GM12892 (cell line): ENCODE results near the gene SLC2A9.

Experiments
- DNase-seq: peaks from one replicate; pipeline ENCODE4 v3.0.0; 2011; ENCODE audit not compliant: insufficient read length
- FAIRE-seq: peaks from 2 replicates; lab custom pipeline; 2011; peaks lifted over from hg19 to GRCh38; lab: Jason Lieb, UNC
- POLR2A ChIP-seq: IDR thresholded peaks from 2 replicates; pipeline ENCODE4 v1.6.1; 2011; ENCODE audit warnings: low read depth, low read length, control low read depth
- POLR2AphosphoS5 ChIP-seq: IDR thresholded peaks from 2 replicates; pipeline ENCODE4 v1.6.1; 2011; ENCODE audit warnings: low read depth, low read length, control low read depth
- TAF1 ChIP-seq: IDR thresholded peaks from 2 replicates; pipeline ENCODE4 v1.6.1; 2011; ENCODE audit warnings: low read depth, mild to moderate bottlenecking, control low read depth, low read length, borderline replicate concordance

SLC2A9 gene

DNA sequence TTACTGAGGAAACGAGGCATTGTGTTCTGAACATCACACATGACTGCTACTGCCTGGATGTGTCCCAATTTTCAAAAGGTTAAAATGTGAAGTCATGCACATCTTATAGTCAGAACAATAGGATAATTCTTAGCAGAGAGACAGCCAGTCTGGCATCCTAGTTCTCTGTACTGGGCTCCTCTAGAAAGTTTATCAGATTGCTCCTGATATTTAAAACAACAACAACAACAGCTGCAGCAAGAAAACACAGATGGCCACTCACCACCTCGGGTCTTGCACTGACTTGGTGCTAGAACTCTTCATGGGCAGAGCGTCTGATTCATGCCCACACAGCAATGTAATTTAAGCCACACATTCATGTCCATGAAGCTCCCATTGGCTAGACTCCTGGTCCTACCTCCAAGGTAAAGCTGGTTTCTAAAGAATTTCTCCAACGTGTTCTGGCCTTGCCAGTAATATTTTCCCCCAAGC, 33.3 kb upstream of the SLC2A9 start:
- no peak for TF ChIP-seq TAF1
- TF ChIP-seq POLR2AphosphoS5, result no peak
- no peak for TF ChIP-seq POLR2A
- DNase-seq (no peak), FAIRE-seq (no peak)

DNA sequence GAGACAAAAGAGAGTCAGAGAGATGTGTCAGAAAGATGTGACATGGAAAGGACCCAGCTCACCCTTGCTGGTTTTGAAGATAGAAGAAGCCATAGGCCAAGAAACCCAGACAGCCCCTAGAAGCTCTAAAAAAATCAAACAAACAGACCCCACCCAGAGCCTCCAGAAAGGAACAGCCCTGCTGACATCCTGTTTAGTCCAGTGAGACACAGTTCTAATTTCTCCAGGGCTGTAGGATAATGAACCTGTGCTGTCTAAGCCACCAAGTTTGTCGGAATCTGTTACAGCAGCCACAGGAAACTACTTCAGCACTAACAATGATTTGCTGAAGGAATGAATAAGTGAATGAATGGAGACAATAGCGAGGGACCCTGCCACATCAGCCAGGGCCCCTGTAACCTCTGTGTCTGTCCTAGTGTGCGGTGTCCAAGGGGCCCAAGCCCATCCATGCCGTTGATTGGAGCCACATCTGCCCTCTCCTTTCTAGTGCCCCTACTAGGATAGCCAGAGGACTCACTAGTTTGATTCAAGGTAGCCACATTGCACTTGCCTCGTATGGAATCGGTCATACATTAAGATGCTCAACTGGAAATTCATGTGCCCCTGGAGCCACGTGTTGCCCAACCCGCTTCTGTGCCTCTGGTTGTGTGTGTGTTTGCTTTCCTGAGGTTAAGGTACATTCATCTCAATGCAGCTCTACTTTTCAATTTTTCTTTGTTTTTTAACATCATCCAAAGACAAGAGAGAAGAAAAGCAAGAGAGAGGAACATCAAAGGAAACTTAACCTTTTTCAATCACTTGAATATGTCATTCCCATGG, 32.5 kb upstream of the SLC2A9 start:
- FAIRE-seq (no peak), DNase-seq (no peak)
- TF ChIP-seq POLR2AphosphoS5 (no peak), POLR2A (no peak)

- no peak for DNase-seq
- TF ChIP-seq TAF1 (no peak), POLR2AphosphoS5 (no peak), POLR2A (no peak)
- FAIRE-seq, result no peak
Observed at GRCh38 chr4:10051517-10052135, 30.3 kb upstream of the SLC2A9 start.

DNA sequence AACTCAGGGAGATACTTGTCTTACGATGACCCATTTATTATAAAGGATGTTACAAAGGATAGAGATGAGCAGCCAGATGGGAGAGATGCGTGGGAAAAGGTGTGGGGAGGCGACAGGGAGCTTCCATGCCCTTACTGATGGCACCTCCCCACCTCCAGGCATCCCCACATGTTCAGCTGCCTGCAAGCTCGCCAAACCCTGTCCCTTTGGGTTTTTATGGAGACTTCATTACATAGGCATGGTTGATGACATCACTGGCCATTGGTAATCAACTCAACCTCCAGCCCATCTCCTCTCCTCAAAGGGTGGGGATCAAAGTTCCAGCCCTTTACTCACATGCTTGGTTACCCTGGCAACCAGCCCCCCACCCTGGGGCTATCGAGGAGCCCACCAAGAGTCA, 29.4 kb upstream of the SLC2A9 start:
- FAIRE-seq (no peak), DNase-seq (no peak)
- TF ChIP-seq POLR2A (no peak), POLR2AphosphoS5 (no peak), TAF1 (no peak)

GRCh38 chr4:10050261-10050661, 29.0 kb upstream of the SLC2A9 start:
- no peak for DNase-seq
- TF ChIP-seq POLR2A, result no peak
- TF ChIP-seq TAF1, result no peak
- no peak for TF ChIP-seq POLR2AphosphoS5
- FAIRE-seq, result no peak

GRCh38 chr4:10048941-10049697, 27.8 kb upstream of the SLC2A9 start:
- no peak for FAIRE-seq
- TF ChIP-seq TAF1 (no peak), POLR2AphosphoS5 (no peak), POLR2A (no peak)
- no peak for DNase-seq

DNA sequence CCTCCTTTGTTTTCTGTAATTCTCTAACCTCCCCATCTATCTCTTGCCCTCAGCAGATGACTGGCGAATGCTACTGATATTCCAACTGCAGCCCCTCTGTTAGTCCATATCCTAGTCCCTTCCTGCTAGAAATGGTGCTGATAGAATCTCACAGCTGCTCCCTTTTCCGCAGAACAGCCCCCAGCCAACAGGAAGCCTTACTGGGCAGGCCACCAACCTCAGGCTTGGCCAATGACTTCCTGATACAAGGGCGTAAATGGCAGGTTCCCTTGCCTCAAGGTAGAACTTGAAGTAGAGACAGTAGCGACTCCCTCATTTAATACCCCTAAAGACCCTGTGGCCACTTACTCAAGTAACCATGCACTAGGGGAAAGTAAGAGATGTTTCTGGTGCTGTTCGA, 26.7 kb upstream of the SLC2A9 start:
- no peak for DNase-seq
- no peak for TF ChIP-seq POLR2AphosphoS5
- TF ChIP-seq POLR2A, result no peak
- TF ChIP-seq TAF1, result no peak
- no peak for FAIRE-seq

- no peak for TF ChIP-seq POLR2AphosphoS5
- no peak for TF ChIP-seq TAF1
- no peak for TF ChIP-seq POLR2A
- FAIRE-seq, result no peak
- no peak for DNase-seq
Observed at GRCh38 chr4:10046471-10046870, 25.2 kb upstream of the SLC2A9 start.

DNA sequence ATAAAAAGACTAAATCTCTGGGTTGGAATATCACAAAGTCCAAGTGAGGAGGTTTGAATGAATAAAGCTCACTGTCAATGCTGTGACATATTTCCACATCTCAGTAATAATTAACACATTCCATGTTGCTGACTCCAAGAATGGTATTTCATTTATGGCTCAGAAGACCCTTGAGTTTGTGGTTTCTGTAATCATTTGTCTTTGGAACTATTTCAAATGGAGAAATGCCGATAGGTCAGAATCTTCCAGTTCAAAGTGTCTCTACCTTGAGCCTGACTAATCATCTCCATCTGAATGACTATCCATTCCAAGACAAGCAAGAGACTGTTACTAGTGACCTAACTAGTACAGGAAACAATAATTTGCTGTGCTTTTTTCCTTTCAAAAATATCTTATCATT, 24.2 kb upstream of the SLC2A9 start:
- FAIRE-seq, result no peak
- DNase-seq, result no peak

GRCh38 chr4:10041036-10041435, 19.7 kb upstream of the SLC2A9 start:
- no peak for TF ChIP-seq POLR2A
- TF ChIP-seq TAF1, result no peak
- TF ChIP-seq POLR2AphosphoS5, result no peak
- DNase-seq (no peak), FAIRE-seq (peak; percentile 36)

More for the DNA sequence above, 24.2 kb upstream of the SLC2A9 start:
- TF ChIP-seq POLR2AphosphoS5, result no peak
- no peak for TF ChIP-seq TAF1
- TF ChIP-seq POLR2A, result no peak
